Midbrain (tissue), 1 donor: ENCODE data around the gene PBX3.
"Not testable (repeated sequence)": the region's sequence is repeated elsewhere in the genome, so short reads cannot be mapped to it uniquely, and the experiment has no call there.

ENCODE experiments used
- DNase-seq: peaks from one replicate; lab custom pipeline; 2025; lab: John Stamatoyannopoulos, UW

Gene PBX3

GRCh38 chr9:125778538-125779219 lies 31.5 kb downstream of the PBX3 start:
- not testable (repeated sequence) for DNase-seq

GRCh38 chr9:125779220-125779565 lies 32.0 kb downstream of the PBX3 start:
- DNase-seq: not testable (repeated sequence)

- no peak for DNase-seq
These were observed 35.5 kb downstream of the PBX3 start for GRCh38 chr9:125782718-125783117.

GRCh38 chr9:125784286-125785049 lies 37.3 kb downstream of the PBX3 start:
- DNase-seq: no peak

GRCh38 chr9:125785248-125785751 lies 38.1 kb downstream of the PBX3 start:
- DNase-seq: no peak

GRCh38 chr9:125787715-125788114 lies 40.5 kb downstream of the PBX3 start:
- no peak for DNase-seq

GRCh38 chr9:125789196-125789595 lies 42.0 kb downstream of the PBX3 start:
- no peak for DNase-seq

- DNase-seq: no peak
These were observed 47.5 kb downstream of the PBX3 start for GRCh38 chr9:125794708-125795107.

- no peak for DNase-seq
These were observed 48.9 kb downstream of the PBX3 start for GRCh38 chr9:125795970-125796596.

GRCh38 chr9:125797930-125798329 lies 50.8 kb downstream of the PBX3 start:
- no peak for DNase-seq

GRCh38 chr9:125803526-125803925 lies 56.4 kb downstream of the PBX3 start:
- DNase-seq: no peak

- no peak for DNase-seq
These were observed 57.9 kb downstream of the PBX3 start for GRCh38 chr9:125805057-125805456.

- DNase-seq: no peak
These were observed 58.4 kb downstream of the PBX3 start for GRCh38 chr9:125805586-125805985.

- DNase-seq: no peak
These were observed 59.9 kb downstream of the PBX3 start for GRCh38 chr9:125807079-125807478.

- no peak for DNase-seq
These were observed 63.0 kb downstream of the PBX3 start for GRCh38 chr9:125810161-125810560.

- no peak for DNase-seq
These were observed 63.8 kb downstream of the PBX3 start for GRCh38 chr9:125811002-125811401.

GRCh38 chr9:125812403-125812802 lies 65.2 kb downstream of the PBX3 start:
- DNase-seq: no peak

GRCh38 chr9:125815568-125815967 lies 68.4 kb downstream of the PBX3 start:
- DNase-seq: no peak

- no peak for DNase-seq
These were observed 69.1 kb downstream of the PBX3 start for GRCh38 chr9:125816321-125816720.

GRCh38 chr9:125820100-125820804 lies 73.1 kb downstream of the PBX3 start:
- DNase-seq: no peak

- no peak for DNase-seq
These were observed 73.9 kb downstream of the PBX3 start for GRCh38 chr9:125821078-125821477.

GRCh38 chr9:125822160-125822559 lies 75.0 kb downstream of the PBX3 start:
- DNase-seq: no peak
